IMR-90 (cell line): ENCODE data around the gene PITPNC1. TPM values are rescaled to one million over a fixed set of nuclear protein-coding genes. Genes with fewer than 3 reads are reported as not detected.
"Not testable (repeated sequence)": the region's sequence is repeated elsewhere in the genome, so short reads cannot be mapped to it uniquely, and the experiment has no call there.

Experiments
- ATAC-seq: fragments of 200-7000 bp; cut with Tn5 transposase; 2 replicates; pipeline ENCODE4 v1.9.1; 2020; ENCODE audit warnings: low read depth, mild to moderate bottlenecking, moderate library complexity
- BruUV-seq: library from RNA; stranded (reverse); fragments of 400-500 nt; replicated peaks from 2 replicates; lab custom pipeline; 2021; lab: Mats Ljungman, UMichigan
- CTCF ChIA-PET: fragments of 300-600 bp; formaldehyde crosslinking; extraction: SDS; loops from one replicate; lab custom pipeline; 2021; ENCODE audit warnings: antibody characterized with exemption; lab: Yijun Ruan, JAX
- POLR2A ChIA-PET: fragments of 300-600 bp; sonication (Branson Sonifier 250); formaldehyde crosslinking; loops from one replicate; lab custom pipeline; 2022; ENCODE audit warnings: antibody characterized with exemption; ENCODE audit not compliant: unreplicated experiment; lab: Charles Lee
- DNase-seq: peaks from one replicate; pipeline ENCODE4 v3.0.0; 2013
- H2AFZ ChIP-seq: replicated peaks from 2 replicates; pipeline ENCODE3; 2013; ENCODE audit warnings: low read length, mild to moderate bottlenecking; ENCODE audit not compliant: poor library complexity
- H2AK5ac ChIP-seq: 2 replicates; pipeline ENCODE4 v1.6.1; 2013; ENCODE audit warnings: low read depth, low read length, inconsistent platforms
- H2AK9ac ChIP-seq: replicated peaks from 2 replicates; pipeline ENCODE3; 2013; ENCODE audit warnings: mild to moderate bottlenecking, low read depth, low read length, moderate library complexity; ENCODE audit not compliant: poor library complexity
- H2BK120ac ChIP-seq: 2 replicates; pipeline ENCODE4 v1.6.1; 2013; ENCODE audit warnings: low read depth, low read length, inconsistent platforms
- H2BK15ac ChIP-seq: 3 replicates; pipeline ENCODE4 v1.6.1; 2013; ENCODE audit warnings: low read depth, low read length, inconsistent platforms
- H2BK20ac ChIP-seq: 2 replicates; pipeline ENCODE4 v1.6.1; 2013; ENCODE audit warnings: low read depth, mild to moderate bottlenecking, inconsistent platforms, low read length, moderate library complexity
- H2BK5ac ChIP-seq: 2 replicates; pipeline ENCODE4 v1.6.1; 2013; ENCODE audit warnings: mild to moderate bottlenecking, low read depth, low read length, inconsistent platforms; ENCODE audit not compliant: poor library complexity, severe bottlenecking
- H3K14ac ChIP-seq: replicated peaks from 2 replicates; pipeline ENCODE4 v1.6.1; 2013; ENCODE audit warnings: low read depth, low read length, inconsistent platforms
- H3K18ac ChIP-seq: 2 replicates; pipeline ENCODE4 v1.6.1; 2013; ENCODE audit warnings: low read depth, low read length, control low read depth
- H3K23ac ChIP-seq: 2 replicates; pipeline ENCODE4 v1.6.1; 2013; ENCODE audit warnings: low read depth, low read length, inconsistent platforms
- H3K27ac ChIP-seq: 2 replicates; pipeline ENCODE4 v1.5.1; 2013; ENCODE audit warnings: mild to moderate bottlenecking, control low read depth, low read length; ENCODE audit not compliant: insufficient read depth
- H3K27me3 ChIP-seq: 2 replicates; pipeline ENCODE4 v1.6.1; 2013; ENCODE audit warnings: low read length; ENCODE audit not compliant: control insufficient read depth, insufficient read depth
- H3K36me3 ChIP-seq: 2 replicates; pipeline ENCODE4 v1.6.1; 2013; ENCODE audit warnings: low read length, mixed read lengths; ENCODE audit not compliant: control insufficient read depth, insufficient read depth
- H3K4ac ChIP-seq: 2 replicates; pipeline ENCODE4 v1.6.1; 2013; ENCODE audit warnings: low read depth, low read length, inconsistent platforms
- H3K4me1 ChIP-seq: 2 replicates; pipeline ENCODE4 v1.6.1; 2013; ENCODE audit warnings: low read length, mixed read lengths; ENCODE audit not compliant: control insufficient read depth, insufficient read depth
- H3K4me2 ChIP-seq: 2 replicates; pipeline ENCODE4 v1.6.1; 2013; ENCODE audit warnings: low read depth, mild to moderate bottlenecking, control low read depth, low read length, moderate library complexity
- H3K4me3 ChIP-seq: 2 replicates; pipeline ENCODE4 v1.5.1; 2013; ENCODE audit warnings: low read depth, mild to moderate bottlenecking, control low read depth, low read length, moderate library complexity; ENCODE audit not compliant: insufficient read depth
- H3K56ac ChIP-seq: 2 replicates; pipeline ENCODE4 v1.6.1; 2013; ENCODE audit warnings: low read length, inconsistent platforms; ENCODE audit not compliant: insufficient read depth; ENCODE audit errors: extremely low read depth
- H3K79me1 ChIP-seq, 2 experiments: 2 replicates each; pipeline ENCODE4 v1.6.1; 2013; ENCODE audit warnings: low read length in 2 of 2, inconsistent platforms in 1 of 2, low read depth in 1 of 2
- H3K9ac ChIP-seq: 2 replicates; pipeline ENCODE4 v1.6.1; 2013; ENCODE audit warnings: low read depth, low read length, control low read depth
- H3K9me1 ChIP-seq: 2 replicates; pipeline ENCODE4 v1.6.1; 2013; ENCODE audit warnings: low read length, inconsistent platforms; ENCODE audit not compliant: insufficient read depth
- H3K9me3 ChIP-seq: 2 replicates; pipeline ENCODE4 v1.6.1; 2013; ENCODE audit warnings: low read length; ENCODE audit not compliant: control insufficient read depth, insufficient read depth
- H4K20me1 ChIP-seq: 2 replicates; pipeline ENCODE4 v1.6.1; 2013; ENCODE audit warnings: low read length, inconsistent platforms; ENCODE audit not compliant: insufficient read depth
- H4K5ac ChIP-seq: 2 replicates; pipeline ENCODE4 v1.6.1; 2013; ENCODE audit warnings: mild to moderate bottlenecking, low read depth, low read length, control low read depth
- H4K8ac ChIP-seq, 2 experiments: 2 replicates each; pipeline ENCODE4 v1.6.1; 2013; ENCODE audit warnings: low read depth in 2 of 2, low read length in 2 of 2, control low read depth in 1 of 2, inconsistent platforms in 1 of 2
- H4K91ac ChIP-seq: 2 replicates; pipeline ENCODE4 v1.6.1; 2013; ENCODE audit warnings: low read depth, low read length, inconsistent platforms; ENCODE audit not compliant: insufficient read depth
- CEBPB ChIP-seq: IDR thresholded peaks from 2 replicates; pipeline ENCODE4 v1.6.1; 2012; ENCODE audit warnings: low read depth, low read length, improper control_type of control experiment
- ELK1 ChIP-seq: fragments of 150-350 bp; IDR thresholded peaks from 2 replicates; pipeline ENCODE4 v1.6.1; 2016; ENCODE audit warnings: low read depth, mild to moderate bottlenecking, low read length, moderate library complexity, borderline replicate concordance
- WGBS, 2 experiments: methylation state at CpG; one replicate each; pipeline versions ENCODE4 v1.1.5 to v1.1.7; 2013; ENCODE audit warnings: missing lambda C conversion rate in 2 of 2; ENCODE audit not compliant: insufficient read length in 1 of 2; ENCODE audit errors: extremely low coverage in 2 of 2; 5-methylcytosine and 5-hydroxymethylcytosine counted together
- dilution Hi-C: fragments of 300-500 bp; cut with HindIII; formaldehyde crosslinking; loops from one replicate; pipeline ENCODE4 v1.14.3; 2018; ENCODE audit warnings: low sequenced_read_pairs; ENCODE audit not compliant: unreplicated experiment
- in situ Hi-C: fragments of 300-500 bp; cut with MboI; formaldehyde crosslinking; loops from 3 replicates; pipeline ENCODE4 v1.14.3; 2019; ENCODE audit warnings: low sequenced_read_pairs, inconsistent platforms, mixed read lengths
- intact Hi-C: fragments of 100-400 bp; cut with micrococcal nuclease; formaldehyde crosslinking; loops from 2 replicates; pipeline ENCODE4 v1.10.0; 2022
- polyA plus RNA-seq, 3 experiments: library from polyadenylated mRNA; depleted of rRNA; stranded (reverse); fragments of >200 nt; gene quantifications; 2 replicates each; pipeline ENCODE4 v1.2.3, GENCODE V29; 2012; ENCODE audit warnings: low replicate concordance in 1 of 3
- total RNA-seq: library from RNA; depleted of rRNA; stranded (reverse); fragments of >200 nt; gene quantifications from 2 replicates; pipeline ENCODE4 v1.2.3, GENCODE V29; 2012

PITPNC1 gene
- total and polyA plus RNA-seq, 2 of the 4 experiments (the other 2 are of a cell fraction), result 4.1 TPM

- no peak for DNase-seq
Observed at GRCh38 chr17:67336859-67337258, 40.2 kb upstream of the PITPNC1 start.

GRCh38 chr17:67338353-67338752 lies 38.7 kb upstream of the PITPNC1 start:
- H2AK9ac ChIP-seq, H3K27me3 ChIP-seq, intact Hi-C loops, H2BK120ac ChIP-seq, H3K9me3 ChIP-seq, H2BK20ac ChIP-seq, H3K14ac ChIP-seq, H2BK5ac ChIP-seq, H4K8ac ChIP-seq, H3K4me2 ChIP-seq, H3K23ac ChIP-seq, H3K18ac ChIP-seq, in situ Hi-C loops, H3K56ac ChIP-seq, DNase-seq, H2BK15ac ChIP-seq, H3K9me1 ChIP-seq, H2AFZ ChIP-seq, H3K4me3 ChIP-seq, H4K20me1 ChIP-seq, dilution Hi-C loops, H3K4me1 ChIP-seq, ATAC-seq, H3K27ac ChIP-seq, H3K9ac ChIP-seq, H4K5ac ChIP-seq, POLR2A ChIA-PET, H3K4ac ChIP-seq, H2AK5ac ChIP-seq, H4K91ac ChIP-seq: not testable (repeated sequence)
- BruUV-seq, result TSS peak; percentile 46
- Histone ChIP-seq H3K79me1 (peaks cover 4 to 13% of the 10 kb centered on the region in 2 experiments; a peak in 3 of 4 replicates), H3K36me3 (peaks cover 12% of the 10 kb centered on the region)
- WGBS, 2 experiments, result no CpG with 5 or more reads among the region's 7 CpGs
- CTCF ChIA-PET, result interaction anchor here (0.6 kb wide), 1 partner anchor 76 kb away, joined by 3 read pairs; no protein-coding TSS in a partner anchor

More at GRCh38 chr17:67336859-67337258, 40.2 kb upstream of the PITPNC1 start:
- Histone ChIP-seq H3K18ac (no peak overlapping the region), H2BK5ac (no peak overlapping the region), H3K27me3 (no peaks in the 10 kb centered on the region), H2BK20ac (no peak overlapping the region), H3K9me1 (peaks cover 4% of the 10 kb centered on the region; the same call in 1 of the 2 replicates), H4K8ac (no peak overlapping the region), H3K9ac (no peak overlapping the region), H2BK15ac (no peak overlapping the region), H3K4me2 (no peak overlapping the region), H3K9me3 (no peaks in the 10 kb centered on the region; the same call in 1 of the 2 replicates), H2AFZ (no peak overlapping the region), H2AK9ac (no peak overlapping the region), H3K23ac (no peak overlapping the region), H3K14ac (no peak overlapping the region), H4K5ac (no peak overlapping the region), H3K27ac (no peak overlapping the region), H2BK120ac (no peak overlapping the region), H3K4me1 (0 out of 2 replicates have a peak, but pooled peaks cover 2% of the 10 kb centered on the region), H4K20me1 (no peaks in the 10 kb centered on the region; the same call in 1 of the 2 replicates), H3K56ac (no peak overlapping the region), H2AK5ac (no peak overlapping the region), H3K36me3 (peaks cover 7% of the 10 kb centered on the region), H4K91ac (no peak overlapping the region), H3K4ac (no peak overlapping the region), H3K79me1 (peaks cover 4 to 7% of the 10 kb centered on the region in 2 experiments; a peak in 3 of 4 replicates), H3K4me3 (no peak overlapping the region)
- POLR2A ChIA-PET, result no interaction called here
- CTCF ChIA-PET, result interaction anchor here (0.7 kb wide), 1 partner anchor 316 kb away, joined by 3 read pairs; no protein-coding TSS in a partner anchor
- TF ChIP-seq CEBPB (no peak), ELK1 (no peak)
- ATAC-seq, result no peak
- in situ Hi-C loops, result no loop called here
- intact Hi-C loops, result no loop called here
- no TSS peak for BruUV-seq
- WGBS, 2 experiments, result 98% methylated on average over 6 of the region's 12 CpGs; no CpG with 5 or more reads in 1 of the 2 experiments
- dilution Hi-C loops, result no loop called here
